ENCODE data around the gene AQP12B.
"Not testable (repeated sequence)": the region's sequence is repeated elsewhere in the genome, so short reads cannot be mapped to it uniquely, and the experiment has no call there.

Gene AQP12B

DNA sequence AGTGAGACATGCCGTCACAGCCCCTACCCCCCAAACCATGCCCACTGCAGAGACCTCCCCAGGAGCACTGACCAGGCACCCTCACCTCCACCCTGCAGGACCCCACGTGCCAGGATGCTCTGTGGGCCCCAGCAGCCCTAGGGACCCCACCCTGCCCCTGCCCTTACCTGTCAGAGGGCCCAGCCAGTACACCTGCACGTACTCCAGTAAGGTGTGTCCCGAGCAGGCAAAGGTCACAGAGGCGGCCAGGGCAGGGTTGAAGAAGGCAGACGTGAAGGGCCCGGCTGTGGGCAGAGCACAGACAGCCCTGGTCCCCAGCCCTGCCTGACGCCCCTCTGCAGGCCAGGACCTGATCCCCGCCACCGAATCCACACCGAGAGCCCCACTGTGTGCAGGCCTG is 2.5 kb downstream of the AQP12B start:
- not testable (repeated sequence) for DNase-seq

DNA sequence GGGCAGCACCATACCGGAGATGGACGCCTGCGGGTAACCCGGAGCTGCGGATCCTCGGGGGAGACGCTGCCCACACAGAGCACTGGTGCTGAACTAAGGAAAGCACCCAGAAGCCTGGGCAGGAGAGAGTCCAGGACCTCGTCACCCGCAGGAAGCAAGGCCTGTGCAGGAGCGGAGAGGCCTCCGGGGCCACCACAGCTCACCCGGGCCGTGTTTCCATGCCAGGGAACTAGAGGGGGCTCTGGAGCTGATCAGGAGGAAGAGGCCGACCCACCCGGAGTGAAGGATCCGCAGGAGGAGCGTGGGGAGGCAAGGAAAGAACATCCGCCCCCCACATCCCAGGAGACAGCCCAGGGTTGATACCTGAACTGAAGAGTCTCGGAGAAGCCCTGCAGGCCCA is 3.8 kb downstream of the AQP12B start:
- not testable (repeated sequence) for DNase-seq

DNA sequence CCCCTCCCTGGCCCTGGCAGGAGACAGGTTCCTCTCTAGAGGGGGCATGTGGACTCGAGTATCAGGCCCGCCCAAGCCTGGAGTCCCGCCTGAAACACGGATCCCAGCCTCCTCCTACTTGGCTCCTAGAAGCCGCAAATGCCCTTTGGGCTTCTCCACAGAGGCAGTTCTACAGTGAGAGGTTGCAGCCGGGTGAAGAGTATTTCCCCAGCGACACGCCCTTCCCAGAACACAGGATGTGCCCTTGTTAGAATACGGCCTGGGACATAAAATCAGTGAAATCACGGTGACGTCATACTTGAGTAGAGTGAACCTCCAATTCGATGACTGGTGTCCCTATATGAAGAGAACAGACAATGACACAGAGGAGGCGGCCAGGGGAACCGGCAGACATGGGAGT is 4.6 kb downstream of the AQP12B start:
- not testable (repeated sequence) for DNase-seq

DNA sequence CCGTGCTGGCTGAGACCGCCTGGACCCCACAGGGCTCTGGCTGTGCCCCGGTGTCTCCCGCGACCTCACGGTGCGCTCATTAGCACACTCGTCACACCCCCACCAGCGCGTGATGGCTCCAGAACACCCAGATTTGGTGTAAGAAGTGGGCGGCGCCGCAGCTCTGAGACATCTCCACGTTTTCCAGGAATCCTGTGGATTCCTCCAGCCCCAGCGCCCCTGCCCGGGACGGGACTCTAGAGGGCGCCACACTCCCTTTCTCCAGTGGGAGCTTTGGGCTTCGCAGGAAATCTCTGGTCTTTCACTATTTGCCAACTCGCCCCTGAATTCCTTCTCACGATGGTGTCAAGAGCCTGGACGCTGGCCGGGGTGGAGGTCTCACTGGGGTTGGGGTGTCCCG is 7.3 kb downstream of the AQP12B start:
- not testable (repeated sequence) for DNase-seq

DNA sequence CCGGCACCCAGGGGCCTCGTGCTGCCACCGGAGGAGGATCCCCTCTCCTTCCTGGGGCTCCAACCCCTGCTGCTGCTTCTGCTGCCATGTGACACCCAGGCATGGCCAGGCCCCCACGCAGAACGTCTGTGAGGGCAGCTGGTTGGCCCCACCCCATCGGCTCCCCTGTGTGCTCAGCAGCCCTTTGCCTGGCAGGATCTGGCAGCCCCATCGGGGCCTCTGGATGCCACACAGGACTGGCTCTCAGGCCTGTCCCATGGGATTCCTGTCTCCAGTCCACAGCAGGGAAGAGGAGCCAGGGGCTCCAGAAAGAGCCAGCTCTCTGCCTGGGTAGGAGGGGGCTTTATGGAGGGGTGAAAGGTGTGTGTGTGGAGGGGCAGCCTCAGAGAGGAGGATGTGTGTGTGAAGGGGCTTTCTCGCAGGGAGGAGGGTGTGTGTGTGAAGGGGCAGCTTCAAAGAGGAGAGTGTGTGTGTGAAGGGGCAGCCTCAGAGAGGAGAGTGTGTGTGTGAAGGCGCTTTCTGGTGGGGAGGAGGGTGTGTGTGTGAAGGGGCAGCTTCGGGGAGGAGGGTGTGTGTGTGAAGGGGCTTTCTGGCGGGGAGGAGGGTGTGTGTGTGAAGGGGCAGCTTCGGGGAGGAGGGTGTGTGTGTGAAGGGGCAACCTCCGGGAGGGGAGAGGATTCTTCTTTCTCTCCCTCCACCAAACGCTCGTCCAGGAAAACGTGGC is 8.1 kb downstream of the AQP12B start:
- DNase-seq = not testable (repeated sequence)

DNA sequence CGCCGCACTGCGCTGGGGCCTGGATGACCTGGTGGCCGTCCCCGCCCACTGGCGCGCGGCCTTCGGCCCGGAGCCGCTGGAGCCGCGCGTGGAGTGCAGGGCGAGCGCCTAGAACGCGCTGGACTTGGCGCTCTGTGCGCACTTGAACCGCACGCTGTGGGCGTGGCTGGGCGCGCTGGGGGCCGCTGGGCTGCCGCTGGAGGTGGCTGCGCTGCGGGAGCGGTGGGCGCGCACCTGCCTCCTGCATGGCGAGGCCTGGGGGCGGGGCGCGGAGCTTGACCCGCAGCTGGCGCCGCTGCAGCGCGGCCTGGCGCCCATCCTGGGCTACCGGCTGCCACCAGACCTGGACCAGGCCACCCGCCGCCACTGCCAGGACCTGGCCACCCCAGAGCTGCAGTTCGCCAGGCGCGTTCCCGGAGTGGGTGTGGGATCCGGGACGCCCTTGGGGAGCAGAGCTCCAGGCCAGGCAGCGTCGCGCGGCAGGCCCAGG is 9.9 kb downstream of the AQP12B start:
- no peak for DNase-seq

DNA sequence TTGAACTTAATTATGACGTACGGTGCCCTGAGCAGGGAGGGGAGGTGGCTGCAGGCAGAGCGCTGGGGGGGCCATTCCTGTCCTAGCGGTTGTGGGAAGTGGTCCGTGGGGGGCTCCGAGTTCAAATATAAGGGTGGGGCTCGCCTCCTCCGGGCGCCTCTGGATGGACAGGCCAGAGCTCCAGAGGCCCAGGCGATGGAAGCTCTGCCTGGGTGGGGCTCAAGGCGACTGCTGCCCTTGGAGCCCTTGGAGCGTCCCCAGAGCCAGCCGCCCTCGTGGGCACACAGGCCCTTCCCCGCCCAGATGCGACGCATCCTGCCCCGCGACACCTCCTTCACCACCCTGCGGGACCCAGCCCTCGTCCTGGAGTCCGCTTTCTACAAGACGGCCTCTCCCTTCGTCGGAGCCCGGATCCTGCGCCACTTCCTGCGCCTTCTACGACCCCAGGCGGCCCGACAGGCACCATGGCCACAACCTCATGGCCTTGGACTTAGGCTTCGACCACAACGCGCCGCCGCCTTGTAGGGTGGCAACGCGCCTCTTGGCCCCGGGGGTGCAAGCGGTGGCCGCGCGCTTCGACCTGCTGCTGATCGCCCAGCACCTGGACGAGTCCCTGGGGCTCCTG is 10.5 kb downstream of the AQP12B start:
- no peak for DNase-seq

DNA sequence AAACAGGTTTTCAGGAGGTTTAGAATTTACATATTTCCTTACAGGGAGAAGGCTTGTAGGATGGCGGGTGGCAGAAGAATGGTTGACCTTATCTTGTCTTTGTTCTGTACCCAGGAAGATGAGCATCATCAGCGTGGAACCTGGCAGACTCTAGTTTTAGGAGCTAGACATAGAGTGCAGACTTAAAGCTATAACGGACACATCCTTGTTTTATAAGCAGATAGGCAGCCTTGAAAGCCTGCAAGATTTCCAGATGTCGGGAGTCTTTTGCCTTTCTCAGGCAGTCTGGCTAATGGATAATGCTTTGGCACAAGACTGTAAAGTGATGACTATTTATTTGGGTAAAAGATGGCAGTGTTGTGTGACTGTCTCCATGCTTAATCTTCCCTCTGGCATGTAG is 11.7 kb downstream of the AQP12B start:
- DNase-seq = no peak

DNA sequence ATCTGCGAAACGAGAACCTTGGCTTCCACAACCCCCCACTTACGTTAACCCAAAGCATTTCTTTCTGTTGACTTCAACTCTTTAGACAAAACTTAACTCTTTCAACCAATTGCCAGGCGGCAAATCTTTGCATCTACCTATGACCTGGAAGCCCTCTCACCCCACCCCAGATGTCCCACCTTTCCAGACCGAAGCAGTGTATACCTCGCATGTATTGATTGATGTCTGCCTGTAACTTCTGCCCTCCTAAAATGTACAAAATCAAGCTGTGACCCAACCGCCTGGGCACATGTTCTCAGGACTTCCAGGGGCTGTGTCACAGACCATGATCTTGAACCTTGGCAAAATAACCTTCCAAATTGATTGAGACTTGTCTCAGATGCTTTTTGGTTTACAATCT is 12.3 kb downstream of the AQP12B start:
- DNase-seq = no peak

DNA sequence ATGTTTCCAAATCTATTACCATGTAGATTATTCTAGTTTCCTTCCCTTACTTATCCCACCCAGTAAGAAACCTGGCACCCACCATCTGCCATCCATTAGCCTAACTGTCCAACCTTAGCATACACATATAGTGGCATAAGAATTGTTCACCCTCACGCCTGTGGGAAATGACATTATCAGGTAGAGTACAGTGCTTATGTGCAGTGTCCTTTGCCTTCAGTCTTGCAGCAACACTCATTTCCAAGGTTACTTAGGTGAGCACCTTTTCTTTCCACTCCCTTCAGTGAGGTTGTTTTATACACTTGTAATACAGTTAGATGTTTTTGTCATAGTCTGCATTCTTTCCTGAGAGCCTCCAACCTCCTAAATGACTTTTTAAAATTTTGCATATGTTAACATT is 18.1 kb downstream of the AQP12B start:
- DNase-seq = no peak

DNA sequence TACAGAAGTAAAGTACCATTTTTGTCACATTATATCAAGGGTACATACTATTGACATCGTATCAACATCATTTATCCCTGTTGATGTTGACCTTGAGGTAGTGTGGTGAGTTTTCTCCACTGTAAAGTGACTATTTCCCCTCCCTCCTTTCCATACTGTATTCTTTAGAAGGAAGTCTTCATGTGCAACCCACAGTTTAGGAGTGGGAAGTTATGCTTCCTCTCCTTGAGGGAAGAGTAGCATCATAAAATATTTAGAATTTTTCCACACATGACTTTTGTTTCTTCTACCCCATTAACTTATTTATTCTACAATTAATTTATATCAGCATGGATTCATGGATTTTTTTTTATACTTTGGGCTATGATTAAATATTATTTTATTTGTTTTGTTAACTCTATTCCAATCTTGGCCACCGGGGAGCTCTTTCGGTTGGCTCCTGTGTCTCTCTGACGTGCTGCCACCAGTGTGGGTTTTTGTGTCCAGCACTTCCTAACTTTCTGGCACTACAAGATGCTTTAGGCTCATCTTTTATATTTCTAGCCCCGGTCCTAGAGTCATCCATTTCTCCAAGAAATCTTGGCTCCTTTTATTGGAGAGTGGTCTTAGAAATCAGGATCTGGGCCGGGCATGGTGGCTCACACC is 19.0 kb downstream of the AQP12B start:
- no peak for DNase-seq

DNA sequence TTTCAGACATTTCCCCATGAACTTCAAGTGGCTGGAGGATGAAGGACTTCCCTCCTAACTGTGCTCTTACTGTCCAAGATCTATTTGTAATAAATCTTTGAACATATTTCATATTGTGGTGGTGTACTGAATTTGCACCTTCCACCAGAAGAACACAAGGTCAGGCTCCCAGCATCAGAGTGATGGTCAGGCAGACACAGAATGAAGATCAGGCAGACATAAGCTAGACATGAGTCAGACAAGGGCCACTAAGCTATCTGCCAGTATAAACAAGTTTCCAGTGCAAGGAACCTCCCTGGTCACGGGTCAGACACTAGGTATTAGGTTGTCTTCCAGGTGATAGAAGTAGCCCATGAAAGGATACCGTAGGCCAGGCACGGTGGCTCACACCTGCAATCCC is 20.0 kb downstream of the AQP12B start:
- no peak for DNase-seq

DNA sequence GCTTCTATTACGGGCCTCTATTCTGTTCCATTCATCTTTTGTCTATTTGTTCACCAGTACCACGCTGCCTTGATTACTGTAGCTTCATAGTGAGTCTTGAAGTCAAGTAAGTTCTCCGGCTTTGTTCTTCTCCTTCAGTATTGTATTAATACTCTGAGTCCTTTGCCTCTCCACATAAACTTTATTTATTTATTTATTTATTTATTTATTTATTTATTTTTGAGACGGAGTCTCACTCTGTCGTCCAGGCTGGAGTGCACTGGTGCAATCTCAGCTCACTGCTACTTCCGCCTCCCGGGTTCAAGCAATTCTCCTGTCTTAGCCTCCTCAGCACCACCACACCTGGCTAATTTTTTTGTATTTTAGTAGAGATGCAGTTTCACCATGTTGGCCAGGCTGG is 22.8 kb downstream of the AQP12B start:
- not testable (repeated sequence) for DNase-seq

DNA sequence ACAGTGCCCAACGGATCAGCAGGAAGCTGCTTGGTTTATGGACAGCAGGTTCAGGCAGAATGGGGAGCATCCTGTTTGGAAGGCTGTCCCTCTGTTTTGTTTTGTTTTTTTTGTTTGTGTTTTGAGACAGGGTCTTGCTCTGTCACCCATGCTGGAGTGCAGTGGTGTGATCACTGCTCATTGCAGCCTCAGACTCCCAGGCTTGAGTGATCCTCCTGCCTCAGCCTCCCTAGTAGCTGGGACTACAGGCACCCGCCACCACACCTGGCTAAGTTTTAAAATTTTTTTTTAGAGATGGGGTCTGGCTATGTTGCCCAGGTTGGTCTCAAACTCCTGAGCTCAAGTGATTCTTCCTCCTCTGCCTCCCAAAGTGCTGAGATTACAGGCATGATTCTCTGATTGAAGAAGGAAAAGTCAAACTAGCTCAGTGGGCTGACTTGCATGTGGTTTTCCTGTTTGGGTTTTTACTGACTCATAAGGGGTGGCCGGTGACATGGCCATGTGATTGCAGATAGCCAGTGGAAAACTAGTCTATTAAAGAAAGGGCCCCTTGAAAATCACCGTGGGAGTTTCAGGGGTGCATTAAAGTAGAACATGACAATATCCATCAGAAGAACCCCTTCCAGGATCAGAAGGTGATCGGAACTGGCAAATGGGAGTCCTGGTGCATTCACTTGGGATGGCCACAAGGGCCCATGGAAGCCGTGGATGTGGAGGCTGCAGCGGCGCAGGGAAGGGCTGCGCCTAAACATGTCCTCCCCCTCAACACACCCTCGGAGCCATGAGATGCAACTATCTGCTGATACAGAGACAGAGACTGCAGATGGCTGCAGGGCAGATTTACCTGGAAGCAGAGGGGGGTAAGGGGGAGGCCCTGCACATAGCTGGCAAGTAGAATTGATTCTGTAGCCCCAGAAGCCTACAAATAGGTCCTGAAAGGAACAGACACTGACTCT is 26.5 kb downstream of the AQP12B start:
- peak; percentile 47 for DNase-seq

DNA sequence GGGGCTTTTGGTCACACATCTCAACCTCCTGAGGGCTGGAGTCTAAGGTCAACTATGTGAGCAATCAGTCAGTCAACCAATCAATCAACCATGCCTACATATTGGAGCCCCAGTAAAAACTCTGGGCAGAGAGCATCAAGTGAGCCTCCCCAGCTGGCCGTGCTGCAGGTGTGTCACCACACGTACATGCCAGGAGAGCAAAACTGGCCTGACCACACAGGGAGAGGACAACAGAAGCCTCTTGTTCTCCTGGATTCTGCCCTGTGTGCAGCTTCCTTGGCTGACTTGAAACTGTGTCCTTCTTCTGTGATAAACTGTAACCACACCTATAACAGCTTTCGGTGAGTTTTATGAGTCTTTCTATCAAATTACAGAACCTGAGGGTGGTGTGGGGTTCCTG is 31.5 kb downstream of the AQP12B start:
- no peak for DNase-seq

DNA sequence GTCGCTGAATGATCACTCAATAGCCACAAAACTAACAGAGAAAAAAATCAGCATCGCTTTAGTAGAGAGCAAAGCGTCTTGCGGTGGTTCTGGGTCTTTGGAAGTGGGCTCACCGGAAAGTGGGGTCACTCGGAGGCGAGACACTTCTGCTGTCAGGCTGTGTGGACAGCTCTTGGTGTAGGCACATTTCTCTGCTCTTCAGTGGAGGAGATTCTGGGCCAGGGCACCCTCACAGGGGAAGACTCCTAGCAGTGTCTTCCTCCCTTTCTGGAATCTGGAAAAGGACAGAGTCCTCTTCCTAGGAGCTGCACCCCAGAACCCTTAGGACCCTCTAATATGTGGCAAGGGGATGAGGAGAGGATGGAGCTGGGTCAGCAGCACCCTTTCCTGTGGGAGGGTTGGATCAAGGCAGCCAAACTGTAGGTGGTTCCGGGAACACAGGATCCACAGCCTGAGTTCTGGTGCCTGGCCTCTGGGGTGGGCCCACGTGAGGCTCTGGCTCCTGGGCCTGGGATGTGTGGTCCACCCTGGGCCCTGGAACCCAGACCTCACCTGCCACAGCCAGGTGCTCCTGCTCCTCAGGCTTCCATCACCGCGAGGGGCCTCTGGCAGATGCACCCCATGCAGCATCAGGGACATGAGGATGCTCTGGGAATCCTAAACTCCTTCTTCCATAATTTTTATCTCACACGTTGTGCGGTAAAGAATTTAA is 32.3 kb downstream of the AQP12B start:
- no peak for DNase-seq

DNA sequence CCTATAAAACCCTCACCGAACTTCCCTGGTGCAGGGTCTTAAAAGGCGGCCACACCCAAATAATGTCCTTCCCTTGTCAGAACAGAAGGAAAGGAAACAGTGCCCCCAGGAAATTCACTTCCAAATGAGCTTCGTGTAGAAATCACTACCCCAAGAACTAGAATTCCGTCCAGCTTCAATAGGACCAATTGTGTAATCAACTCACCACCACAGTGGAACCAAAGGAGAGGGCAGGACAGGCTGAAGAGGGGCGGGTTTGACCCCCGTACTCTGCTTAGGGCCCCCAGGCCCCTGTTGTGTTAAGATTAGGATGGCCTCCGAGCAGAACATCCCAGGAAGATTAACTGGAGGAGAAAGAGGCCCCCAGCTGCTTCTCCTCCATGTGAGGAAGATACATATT is 33.4 kb downstream of the AQP12B start:
- DNase-seq = no peak

DNA sequence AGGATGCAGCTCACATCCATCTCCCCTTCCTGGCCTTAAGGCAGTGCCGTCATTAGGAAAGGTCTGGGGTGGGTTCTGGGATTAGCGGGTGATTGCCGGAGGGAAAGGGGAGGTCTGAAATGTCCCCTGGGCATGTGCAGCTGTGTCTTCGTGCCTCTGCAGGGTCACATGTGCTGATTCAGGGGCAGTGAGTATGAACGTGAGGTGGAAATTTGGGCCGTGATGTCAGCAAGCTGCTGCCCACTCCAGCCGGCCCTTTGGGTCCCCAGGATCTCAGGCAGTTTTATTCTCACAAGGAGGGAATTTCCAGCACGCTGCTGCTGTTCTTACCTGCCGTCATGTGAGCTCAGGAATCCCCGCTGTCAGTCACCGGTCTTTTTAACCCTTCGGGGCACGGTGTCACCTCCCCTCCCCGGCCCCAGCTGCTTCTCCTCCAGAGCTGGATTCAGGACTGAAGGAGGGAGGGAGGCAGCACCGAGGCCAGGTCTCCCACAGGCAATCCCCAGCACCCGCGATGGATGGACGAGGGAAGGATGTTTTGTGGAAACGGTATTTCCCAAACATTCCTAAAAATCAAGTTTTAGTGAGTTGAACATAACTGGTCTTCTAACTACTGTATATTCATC is 33.9 kb downstream of the AQP12B start:
- no peak for DNase-seq

DNA sequence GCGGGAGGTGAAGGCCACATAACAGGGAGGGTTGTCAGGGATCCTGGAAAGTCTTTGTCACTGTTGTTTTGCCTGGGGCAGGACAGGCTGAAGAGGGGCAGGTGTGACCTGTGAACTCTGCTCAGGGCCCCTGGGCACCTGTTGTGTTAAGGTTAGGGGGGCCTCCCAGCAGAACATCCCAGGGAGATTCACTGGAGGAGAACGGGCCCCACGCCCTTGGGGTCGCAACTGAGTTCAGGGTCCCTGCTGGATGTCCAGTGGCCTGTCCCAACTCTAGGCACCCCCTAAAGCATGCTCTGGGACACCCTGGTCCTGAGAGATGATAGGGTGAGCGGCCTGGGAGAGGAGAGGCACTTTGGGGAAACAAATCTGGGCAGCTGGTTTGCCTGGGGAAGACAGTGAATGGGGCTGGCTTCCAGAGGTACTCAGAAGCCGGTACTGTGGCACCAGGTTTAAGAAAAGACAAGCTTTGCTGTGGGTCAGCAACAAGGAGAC is 34.5 kb downstream of the AQP12B start:
- DNase-seq = no peak

DNA sequence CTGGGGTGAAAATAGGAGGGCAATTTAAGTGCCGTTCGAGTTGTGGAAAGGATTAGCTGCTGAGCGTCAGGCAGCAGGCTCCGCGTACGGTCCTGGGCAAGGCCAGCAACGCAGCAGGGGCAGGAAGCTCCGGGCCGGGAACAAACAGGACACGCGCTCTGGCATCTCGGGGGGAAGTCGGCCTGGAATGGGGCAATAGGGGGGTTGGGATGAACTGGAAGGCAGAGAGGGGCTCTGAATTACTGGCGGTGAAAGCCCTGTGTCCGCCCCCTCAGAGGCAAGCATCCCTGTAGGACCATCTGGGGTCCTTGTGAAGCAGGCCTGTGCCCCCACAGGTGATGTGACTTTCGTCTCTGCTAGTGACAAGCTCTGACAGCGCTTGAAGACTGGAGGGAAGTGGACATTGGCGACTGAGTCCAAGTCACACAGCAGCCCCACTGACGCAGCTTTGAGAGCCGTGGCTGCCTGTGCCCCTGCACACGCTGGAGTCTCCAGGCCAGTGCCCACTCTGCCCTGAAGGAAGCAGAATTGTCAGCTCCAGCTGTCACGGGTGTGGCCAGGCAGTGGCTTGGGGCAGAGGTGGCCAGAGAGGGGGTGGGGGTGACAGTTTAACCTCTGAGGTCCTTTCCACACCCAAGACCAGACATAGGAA is 35.1 kb downstream of the AQP12B start:
- DNase-seq = no peak

DNA sequence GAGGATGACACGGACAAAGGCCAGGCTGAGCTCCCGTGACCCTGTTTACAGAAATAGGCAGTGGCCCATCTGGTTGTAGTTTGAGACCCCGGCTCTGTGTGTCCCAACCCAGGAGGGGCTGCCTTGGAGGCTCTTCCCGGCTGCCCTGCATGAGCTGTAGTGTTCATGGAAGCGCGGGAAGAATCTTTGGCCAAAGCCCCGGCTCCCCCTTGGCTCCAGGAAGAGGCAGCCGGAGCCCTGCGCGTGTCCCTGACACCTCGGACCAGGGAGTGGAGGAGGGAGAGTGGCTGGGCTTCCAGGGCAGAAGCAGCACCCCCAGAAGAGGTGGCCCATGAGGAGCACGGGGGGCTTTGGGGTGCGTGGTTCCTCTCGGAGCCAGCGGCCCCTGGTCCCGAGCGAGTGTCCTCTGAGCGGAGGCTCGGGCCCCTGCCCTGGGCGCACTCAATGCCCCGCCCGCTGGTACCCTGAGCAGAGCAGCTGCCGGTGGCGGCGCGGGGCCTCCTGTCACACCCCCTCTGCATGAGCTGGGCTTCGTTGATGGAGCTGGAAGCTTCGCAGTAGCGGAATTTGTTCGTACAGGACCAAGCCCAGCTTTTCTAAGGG is 35.7 kb downstream of the AQP12B start:
- DNase-seq = no peak
